ENCODE results near the gene CRB1. TPM values are rescaled to one million over a fixed set of nuclear protein-coding genes. Genes with fewer than 3 reads are reported as not detected.
"Not testable (repeated sequence)": the region's sequence is repeated elsewhere in the genome, so short reads cannot be mapped to it uniquely, and the experiment has no call there.

Gene CRB1
- total RNA-seq, 1 experiment from 2014 or later = not detected

GRCh38 chr1:197399755-197400521 is 131.9 kb downstream of the CRB1 start:
- peak; percentile 70 for DNase-seq (ENCODE audit: low spot score)

GRCh38 chr1:197400522-197400902 is 132.5 kb downstream of the CRB1 start:
- DNase-seq (ENCODE audit: low spot score) = no peak

- DNase-seq (ENCODE audit: low spot score) = no peak
Observed at GRCh38 chr1:197402189-197402588, 134.1 kb downstream of the CRB1 start.

DNA sequence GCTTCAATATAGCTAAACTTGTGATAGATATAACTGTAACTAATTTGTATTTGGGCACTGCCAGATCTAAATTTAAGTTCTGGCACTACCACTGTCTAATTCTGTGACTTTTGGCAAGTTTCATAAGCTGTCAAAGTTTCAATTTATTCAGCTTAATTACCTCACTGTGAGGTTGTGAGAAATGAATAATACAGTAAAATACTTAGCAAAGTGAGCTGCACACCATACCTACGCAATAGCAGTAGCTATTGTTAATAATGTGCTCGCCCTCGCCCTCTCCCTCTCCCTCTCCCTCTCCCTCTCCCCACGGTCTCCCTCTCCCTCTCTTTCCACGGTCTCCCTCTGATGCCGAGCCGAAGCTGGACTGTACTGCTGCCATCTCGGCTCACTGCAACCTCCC is 136.7 kb downstream of the CRB1 start:
- DNase-seq (ENCODE audit: low spot score) = not testable (repeated sequence)

- DNase-seq (ENCODE audit: low spot score) = not testable (repeated sequence)
Observed at GRCh38 chr1:197405614-197406013, 137.6 kb downstream of the CRB1 start.

DNA sequence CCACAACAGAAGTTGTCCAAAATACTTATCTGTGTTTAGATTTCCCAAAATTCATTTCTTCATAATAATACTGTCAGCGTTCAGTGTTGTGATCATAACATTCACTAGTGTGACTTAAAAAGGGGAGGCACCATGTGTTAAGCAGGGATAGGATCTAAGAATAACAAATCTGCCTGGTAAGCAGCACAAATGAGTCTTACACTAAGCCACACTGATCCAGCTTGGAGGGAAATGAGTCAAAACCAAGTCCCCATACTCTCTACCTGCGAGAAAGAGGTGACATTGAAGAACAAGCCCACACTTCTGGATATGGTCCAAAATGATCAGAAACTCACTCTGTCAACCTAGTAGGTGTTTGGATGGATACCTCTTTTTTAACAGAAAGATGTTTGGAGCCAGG is 145.5 kb downstream of the CRB1 start:
- no peak for DNase-seq (ENCODE audit: low spot score)

DNA sequence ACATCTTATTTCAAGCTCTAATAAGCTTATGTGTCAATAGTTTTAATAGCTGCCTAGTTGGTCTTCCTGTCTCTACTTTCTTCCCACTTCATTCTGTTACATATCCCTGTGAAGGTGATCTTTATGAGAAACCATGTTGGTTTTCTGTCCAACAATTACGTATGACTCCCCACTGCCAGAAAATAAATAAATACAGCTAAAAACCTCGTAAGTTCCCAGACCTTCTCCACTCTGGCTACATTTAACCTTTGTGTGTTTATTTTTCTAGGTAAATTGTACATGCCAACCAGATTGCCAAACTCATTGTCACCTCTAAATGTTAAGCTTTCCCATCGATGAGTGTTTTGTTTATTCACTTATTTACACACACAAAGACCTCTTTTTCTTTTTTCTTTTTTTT is 147.2 kb downstream of the CRB1 start:
- DNase-seq (ENCODE audit: low spot score) = peak; percentile 49

- DNase-seq (ENCODE audit: low spot score) = no peak
Observed at GRCh38 chr1:197418693-197419092, 150.6 kb downstream of the CRB1 start.

- no peak for DNase-seq (ENCODE audit: low spot score)
Observed at GRCh38 chr1:197422993-197423392, 154.9 kb downstream of the CRB1 start.

GRCh38 chr1:197424380-197424779 is 156.3 kb downstream of the CRB1 start:
- no peak for DNase-seq (ENCODE audit: low spot score)

DNA sequence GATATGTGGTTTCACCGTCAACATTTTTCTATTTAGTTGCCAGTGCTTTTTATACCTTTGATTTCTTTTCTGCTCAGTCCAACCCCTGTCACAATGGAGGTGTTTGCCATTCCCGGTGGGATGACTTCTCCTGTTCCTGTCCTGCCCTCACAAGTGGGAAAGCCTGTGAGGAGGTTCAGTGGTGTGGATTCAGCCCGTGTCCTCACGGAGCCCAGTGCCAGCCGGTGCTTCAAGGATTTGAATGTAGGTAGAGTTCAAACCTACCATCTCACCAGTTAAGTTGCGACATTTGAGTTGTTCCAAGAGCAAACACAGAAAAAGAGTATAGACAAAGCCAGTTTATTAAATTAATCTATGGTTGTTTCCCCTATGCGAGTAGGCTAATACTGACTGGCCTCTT is 161.3 kb downstream of the CRB1 start:
- no peak for DNase-seq (ENCODE audit: low spot score)

GRCh38 chr1:197435224-197435623 is 167.2 kb downstream of the CRB1 start:
- DNase-seq (ENCODE audit: low spot score) = no peak

- no peak for DNase-seq (ENCODE audit: low spot score)
Observed at GRCh38 chr1:197437601-197438000, 169.5 kb downstream of the CRB1 start.

- DNase-seq (ENCODE audit: low spot score) = no peak
Observed at GRCh38 chr1:197438010-197438790, 170.1 kb downstream of the CRB1 start.

DNA sequence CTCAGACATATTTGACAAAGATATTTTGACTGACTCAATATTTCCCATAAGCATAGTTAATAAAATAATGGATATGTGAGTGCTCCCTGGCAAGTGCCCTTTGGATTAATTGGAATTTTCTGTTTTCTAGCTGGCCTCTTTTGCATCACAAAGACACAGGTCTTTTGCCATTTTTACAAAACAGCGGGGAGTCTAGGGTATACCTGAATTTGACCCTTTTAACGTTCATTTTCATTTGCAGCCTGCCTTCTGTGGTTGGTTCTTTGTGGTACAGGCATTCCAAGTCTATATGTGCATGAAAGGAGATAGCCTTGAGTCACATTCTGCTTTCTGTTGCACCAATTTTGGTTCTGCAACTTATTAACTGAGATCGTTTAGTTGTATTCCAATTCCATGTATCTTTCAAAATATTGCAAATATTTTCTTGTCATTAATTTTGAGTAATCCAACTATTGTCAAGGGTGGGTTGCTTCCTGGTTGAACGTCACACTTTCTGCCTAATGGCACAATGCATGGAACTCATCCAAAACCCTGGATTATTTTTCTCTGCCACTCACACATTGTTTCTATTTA is 171.7 kb downstream of the CRB1 start:
- DNase-seq (ENCODE audit: low spot score) = no peak

- DNase-seq (ENCODE audit: low spot score) = no peak
Observed at GRCh38 chr1:197440715-197441114, 172.7 kb downstream of the CRB1 start.

- no peak for DNase-seq (ENCODE audit: low spot score)
Observed at GRCh38 chr1:197441999-197442414, 174.0 kb downstream of the CRB1 start.

- DNase-seq (ENCODE audit: low spot score) = no peak
Observed at GRCh38 chr1:197444755-197445154, 176.7 kb downstream of the CRB1 start.

- no peak for DNase-seq (ENCODE audit: low spot score)
Observed at GRCh38 chr1:197448121-197448779, 180.2 kb downstream of the CRB1 start.

- no peak for DNase-seq (ENCODE audit: low spot score)
Observed at GRCh38 chr1:197451381-197451780, 183.3 kb downstream of the CRB1 start.

DNA sequence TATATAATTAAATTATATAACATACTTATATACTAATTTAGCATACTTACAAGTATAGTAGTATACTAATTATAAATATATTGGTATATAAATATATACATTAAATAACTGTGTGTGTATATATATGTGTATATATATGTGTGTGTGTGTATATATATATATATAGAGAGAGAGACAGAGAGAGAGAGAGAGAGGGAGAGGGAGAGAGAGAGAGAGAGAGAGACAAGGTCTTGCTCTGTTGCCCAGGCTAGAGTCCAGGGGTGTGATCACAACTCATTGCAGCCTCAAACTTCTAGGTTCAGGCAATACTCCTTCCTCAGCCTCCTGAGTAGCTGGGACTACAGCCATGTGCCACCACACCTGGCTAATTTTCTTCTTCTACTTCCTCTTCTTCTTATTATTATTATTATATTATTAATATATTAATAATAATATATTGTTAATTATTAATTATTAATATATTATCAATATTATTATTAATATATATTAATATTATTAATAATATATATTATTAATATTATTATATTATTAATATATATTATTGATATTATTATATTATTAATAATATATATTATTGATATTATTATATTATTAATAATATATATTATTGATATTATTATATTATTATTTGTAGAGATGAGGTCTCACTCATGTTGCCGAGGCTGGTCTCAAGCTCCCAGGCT is 185.5 kb downstream of the CRB1 start:
- DNase-seq (ENCODE audit: low spot score) = no peak

GRCh38 chr1:197462539-197462938 is 194.5 kb downstream of the CRB1 start:
- no peak for DNase-seq (ENCODE audit: low spot score)

All from H4 (cell line).